SH-SY5Y (cell line): ENCODE measurements around the gene KISS1.

Experiments used
- GATA2 ChIP-seq: IDR thresholded peaks from 2 replicates; pipeline ENCODE4 v1.6.1; 2011; ENCODE audit warnings: mild to moderate bottlenecking, low read depth, low read length
- GATA3 ChIP-seq: IDR thresholded peaks from 2 replicates; pipeline ENCODE4 v1.6.1; 2011; ENCODE audit warnings: low read depth, mild to moderate bottlenecking, low read length, moderate library complexity

DNA sequence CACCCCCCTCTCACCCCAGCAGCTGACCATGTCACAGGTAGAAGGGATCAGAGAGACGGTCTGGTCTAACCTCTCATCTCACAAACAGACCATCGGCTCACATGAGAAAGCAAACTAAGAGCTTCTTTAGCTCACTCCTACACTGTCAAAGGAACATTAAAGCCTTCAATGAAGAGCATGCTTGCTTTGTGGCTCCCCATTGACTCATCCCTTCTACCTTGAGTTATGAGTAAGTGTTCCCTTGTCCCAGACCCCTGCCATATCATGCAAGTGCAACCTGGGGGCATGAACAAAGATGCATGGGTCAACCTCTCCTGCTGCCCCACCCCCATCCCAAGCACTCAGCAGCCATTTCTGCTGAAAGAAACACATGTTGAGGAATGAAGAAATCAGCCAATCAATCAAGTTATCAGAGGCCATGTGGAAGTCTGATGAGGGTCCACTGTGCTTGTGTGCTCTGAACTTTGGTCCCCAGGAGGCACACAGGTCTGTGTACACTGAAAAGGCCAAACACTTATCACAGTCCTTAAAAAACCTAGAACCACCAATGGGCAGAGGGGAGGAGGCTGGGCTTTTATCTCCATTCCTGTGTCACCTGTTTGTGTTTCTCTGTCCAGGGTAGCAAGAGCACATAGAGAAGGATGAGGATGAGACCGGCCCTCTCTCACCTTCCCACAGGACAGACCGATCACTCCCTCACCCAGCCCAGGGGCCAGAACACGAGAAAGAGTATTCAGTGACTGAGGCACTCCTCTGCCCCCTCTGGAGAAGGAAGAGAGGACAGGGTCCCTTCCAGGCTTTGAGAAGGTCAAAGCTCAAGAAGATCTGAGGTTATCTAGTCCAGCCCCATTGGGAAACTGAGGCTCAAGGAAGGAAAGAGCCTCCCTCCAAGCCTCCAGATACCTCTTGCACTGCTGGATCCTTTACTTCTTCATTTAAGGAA, 54.0 kb downstream of the KISS1 start:
- TF ChIP-seq GATA2, result no peak
- TF ChIP-seq GATA3, result no peak
